Nucleus accumbens (tissue), 56 donors: ENCODE results near the gene HSPA12B.

ENCODE experiments used
- DNase-seq, 56 donors: peaks; one replicate each; lab custom pipeline; 2025; lab: John Stamatoyannopoulos, UW

The HSPA12B gene, protein sequence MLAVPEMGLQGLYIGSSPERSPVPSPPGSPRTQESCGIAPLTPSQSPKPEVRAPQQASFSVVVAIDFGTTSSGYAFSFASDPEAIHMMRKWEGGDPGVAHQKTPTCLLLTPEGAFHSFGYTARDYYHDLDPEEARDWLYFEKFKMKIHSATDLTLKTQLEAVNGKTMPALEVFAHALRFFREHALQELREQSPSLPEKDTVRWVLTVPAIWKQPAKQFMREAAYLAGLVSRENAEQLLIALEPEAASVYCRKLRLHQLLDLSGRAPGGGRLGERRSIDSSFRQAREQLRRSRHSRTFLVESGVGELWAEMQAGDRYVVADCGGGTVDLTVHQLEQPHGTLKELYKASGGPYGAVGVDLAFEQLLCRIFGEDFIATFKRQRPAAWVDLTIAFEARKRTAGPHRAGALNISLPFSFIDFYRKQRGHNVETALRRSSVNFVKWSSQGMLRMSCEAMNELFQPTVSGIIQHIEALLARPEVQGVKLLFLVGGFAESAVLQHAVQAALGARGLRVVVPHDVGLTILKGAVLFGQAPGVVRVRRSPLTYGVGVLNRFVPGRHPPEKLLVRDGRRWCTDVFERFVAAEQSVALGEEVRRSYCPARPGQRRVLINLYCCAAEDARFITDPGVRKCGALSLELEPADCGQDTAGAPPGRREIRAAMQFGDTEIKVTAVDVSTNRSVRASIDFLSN

DNA sequence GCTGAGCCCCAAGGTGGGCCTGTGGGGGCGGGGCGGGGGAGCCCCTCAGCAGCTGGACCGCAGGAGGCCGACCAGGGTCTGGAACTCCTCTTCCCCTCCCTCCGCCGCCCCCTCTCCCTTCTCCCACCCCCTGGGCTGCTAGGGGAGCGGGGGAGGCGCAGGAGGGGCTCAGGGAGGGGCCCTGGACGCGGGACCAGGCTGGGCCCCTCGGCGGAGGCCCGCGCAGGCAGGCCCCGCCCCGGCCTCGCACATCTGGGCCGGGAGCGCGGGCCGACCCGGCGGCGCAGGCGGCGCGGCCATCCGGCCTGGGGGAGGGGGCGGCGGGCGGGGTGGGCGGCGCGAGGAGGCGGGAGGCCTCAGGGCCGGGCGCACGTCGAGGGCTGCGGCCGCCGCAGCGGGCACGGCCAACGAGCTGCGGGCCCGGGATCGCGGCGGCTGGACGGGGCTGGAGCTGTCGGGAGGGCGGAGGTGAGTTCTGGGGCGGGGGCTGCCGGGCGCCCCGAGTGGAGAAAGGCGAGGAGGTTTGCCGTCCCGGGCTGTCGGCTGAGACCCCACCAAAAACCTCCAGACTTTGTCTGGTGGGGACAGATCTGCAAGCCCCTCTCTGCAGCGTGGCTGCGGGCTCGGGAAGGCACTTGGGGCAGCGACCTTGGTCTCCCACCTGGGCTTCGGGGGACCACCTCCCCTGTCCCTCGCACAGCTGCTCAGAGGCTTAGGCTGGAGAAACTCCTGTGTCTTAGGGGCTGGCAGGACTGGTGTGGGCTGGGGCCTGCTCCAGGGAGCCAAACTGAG, at the start of gene HSPA12B:
Gene HSPA12B (plus strand): TSS at position 359 of the 792 bp plus-strand sequence. CDS start 5,990 bp downstream, outside the sequence.
- no peak for DNase-seq

DNA sequence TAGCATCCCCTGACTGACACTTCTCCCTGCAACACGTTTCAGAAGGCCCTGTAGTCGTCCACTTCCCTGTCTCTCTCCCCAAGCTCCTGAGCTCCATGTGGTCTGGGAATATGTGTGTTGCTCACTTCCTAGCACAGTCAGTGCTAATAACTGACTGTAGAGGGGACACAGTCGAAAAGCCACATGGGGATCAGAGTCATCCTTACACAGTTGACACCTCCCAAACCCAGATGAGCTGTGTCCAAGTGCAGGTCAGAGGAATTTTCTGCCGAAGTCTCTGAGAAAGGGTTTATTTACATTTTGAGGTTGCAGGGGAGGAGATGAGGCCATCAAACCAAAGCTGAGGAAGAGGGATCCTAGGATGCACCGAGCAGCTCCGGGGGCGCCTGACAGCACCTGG, 47.1 kb upstream of the HSPA12B start:
- no peak for DNase-seq

DNA sequence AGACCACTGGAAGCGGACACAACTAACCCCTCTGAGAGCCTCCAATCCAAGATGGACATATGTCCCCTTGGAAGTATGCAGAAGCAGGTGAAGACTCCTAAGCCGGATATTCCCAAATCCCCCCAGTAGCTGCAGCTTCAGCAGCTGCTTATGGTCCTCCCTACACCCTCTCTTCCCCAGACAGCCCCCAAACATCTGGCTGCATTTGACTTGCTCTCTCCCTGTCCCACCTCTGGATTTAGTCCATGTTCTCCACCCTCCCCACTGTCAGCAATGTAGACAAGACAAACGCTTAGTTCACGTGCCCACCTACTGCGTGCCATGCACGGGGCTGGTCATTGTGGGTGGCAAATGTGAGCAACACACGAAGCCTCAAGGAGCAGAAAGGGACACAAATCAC, 46.1 kb upstream of the HSPA12B start:
- no peak for DNase-seq

DNA sequence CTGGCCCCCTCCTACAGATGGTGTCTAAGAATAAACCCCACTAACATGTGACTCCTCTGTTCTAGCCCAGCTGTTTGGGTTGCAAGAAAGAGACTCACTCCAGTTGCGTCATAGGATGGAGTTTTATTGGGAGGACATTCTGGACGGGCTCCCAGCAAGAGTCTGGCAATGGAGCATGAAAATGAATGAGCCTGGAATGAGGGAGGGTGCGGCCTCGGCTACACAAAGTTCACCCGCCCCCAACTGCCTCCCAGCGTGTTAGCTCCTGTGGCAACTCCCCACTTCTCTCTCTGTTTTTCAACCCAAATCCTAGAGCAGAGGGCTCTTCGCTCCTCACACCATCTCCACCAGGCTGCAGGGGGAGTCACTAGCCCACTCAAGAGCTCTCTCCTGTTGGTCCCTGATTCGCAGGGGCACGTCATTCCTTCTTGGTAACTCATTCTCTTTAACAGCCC, 45.6 kb upstream of the HSPA12B start:
- peak in 44 of 56 donors; percentile 2 to 77 (median 40) for DNase-seq

DNA sequence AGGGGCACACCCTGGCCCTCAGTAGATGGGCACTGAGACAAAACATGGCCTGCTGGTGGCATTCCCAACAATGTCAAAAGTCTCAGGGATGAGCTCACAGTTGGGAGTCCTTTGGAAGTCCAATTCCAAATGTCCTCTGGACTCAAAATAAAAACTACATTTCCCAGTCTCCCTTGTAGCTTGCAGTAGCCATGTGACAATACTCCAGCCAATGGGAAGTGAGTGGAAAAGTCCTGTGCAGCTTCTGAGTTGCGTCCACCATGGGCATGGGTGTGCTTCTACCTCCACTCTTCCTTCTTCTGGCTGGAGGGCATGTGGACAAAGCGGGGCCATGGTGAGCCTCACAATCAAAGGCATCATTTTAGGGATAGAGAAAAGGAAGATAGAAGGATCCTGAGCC, 44.8 kb upstream of the HSPA12B start:
- peak in 5 of 56 donors; percentile 13 to 41 (median 36) for DNase-seq

DNA sequence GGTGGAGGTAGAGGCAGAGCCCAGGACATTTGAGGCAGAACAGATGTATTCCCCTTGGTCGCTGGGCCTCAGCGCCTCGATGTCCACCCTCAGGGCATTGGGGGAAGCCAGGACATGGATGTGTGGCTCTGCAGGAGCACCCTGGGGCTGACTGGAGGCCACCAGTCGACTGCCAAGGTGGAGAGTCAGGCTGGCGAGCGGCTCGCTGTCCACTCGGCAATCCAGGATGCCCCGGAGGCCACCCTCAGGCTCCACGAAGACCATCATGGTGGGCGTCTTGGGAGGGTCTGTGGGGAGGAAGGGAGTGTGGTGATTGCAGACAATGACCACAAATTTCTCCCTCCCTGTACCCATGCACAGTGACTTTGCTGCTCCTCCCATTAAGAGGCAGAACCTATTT, 42.5 kb upstream of the HSPA12B start:
- DNase-seq = no peak

DNA sequence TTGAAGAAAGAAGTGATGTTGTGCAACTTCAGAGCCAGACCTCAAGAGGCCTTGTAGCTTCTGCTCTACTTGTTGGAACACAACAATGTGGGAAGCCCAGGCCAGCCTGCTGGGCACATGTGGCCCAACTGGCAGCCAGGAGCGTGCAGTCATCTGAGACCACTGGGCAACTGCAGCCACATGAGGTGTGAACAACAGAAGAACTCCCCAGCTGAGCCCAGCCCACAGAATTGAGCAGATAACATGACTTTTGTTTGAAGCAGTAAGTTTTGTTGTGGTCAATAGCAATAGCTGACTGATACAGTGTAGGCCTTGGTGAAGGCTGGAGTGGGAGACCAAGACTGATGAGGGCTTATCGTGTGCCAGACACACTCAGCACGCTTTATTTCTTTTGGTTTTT, 42.1 kb upstream of the HSPA12B start:
- DNase-seq = no peak

DNA sequence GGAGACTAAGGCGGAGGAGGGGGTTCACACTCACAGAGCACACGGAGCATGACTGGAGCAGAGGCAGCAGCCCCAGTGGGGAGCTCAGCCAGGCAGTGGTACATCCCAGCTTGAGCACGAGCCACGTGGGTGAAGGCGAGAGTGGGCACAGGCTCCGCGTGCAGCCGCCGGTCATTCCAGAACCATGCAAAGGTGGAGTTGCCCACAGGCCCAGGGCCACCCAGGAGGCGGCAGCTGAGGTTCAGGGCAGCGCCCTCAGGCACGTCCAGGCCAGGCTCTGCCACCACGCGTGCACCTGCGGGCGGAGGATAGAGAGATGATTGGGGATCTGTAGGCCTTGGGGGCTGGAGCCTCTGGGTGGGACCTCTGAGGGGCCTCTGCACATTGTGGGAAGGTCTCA, 41.2 kb upstream of the HSPA12B start:
- no peak for DNase-seq

DNA sequence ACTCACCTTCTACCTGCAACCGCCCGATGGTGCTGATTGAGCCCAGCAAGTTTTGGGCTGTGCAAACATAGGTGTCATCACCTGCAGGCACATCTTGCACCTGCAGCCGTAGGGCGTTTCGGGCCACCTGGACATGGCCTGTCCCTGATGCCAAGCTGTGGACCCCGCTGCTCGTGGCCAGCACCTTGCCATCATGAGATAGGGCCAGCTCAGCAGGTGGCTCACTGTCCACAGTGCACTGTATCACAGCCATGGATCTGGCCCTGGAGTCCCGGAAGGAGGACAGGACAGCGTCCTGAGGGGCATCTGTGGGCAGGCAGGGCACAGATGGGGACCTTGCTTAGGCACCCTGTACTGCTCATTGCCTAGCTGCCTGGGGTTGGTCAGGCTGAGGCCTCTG, 40.6 kb upstream of the HSPA12B start:
- DNase-seq = no peak

DNA sequence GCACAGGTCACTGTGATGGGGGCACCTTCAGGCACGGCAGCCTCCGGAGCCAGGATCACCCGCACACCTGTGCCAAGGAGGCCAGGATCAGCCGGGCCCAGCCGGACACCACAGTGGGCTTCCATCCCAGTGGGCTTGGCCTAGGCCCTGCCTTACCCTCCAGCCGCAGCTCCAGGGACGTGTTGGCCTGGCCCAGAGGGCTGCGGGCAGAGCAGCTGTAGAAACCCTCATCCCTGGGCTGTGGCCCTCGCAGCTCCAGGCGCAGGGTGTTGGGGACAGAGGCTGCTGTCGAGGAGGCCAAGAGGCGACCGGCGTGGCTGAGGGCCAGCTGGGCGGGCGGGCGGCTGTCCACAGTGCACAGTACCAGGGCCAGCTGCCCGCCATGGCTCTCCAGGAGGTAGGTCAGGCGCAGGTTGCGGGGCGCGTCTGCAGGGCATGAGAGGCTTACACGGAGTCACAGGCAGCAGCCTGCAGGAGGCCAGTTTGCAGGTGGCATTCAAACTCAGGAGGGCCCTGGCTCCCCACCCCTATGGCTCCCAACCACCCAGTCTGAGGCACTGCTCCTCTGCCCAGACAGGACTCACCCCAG, 39.7 kb upstream of the HSPA12B start:
- no peak for DNase-seq

DNA sequence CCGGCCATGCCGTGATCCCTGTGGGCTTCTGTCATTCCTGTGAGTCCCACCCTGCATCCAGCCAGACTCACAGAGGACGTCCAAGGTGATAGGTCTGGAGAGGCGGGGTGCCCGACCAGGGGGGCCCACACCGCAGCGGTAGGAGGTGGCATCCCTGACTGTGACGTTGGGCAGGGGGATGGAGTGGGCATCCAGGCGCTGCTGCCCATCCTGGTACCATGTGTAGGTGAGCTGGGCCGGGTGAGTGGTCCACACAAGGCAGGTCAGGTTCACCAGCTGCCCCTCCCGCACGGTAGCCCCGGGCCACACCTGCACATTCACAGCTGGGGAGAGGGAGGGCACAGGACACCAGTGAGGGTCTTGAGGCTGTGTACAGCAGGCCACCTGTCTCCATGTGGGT, 39.1 kb upstream of the HSPA12B start:
- no peak for DNase-seq

DNA sequence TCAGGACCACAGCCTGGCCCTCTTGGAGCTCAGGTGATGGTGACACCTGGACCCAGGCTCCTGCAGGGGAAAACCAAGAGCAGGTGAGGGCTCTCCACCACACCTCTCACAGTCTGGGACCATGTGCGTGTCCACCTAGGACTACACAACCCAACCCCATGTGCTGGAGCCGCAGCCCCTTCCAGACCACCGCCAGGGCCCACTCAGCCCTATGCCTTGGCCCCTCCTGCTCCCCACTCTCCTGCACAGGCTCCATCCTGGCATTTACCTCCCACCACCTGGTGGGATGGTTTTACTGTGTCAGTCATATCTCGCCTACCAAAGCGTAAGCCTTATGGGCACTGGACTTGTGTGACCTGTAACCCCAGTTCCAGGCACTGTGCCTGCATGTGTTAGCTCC, 37.6 kb upstream of the HSPA12B start:
- DNase-seq = no peak

DNA sequence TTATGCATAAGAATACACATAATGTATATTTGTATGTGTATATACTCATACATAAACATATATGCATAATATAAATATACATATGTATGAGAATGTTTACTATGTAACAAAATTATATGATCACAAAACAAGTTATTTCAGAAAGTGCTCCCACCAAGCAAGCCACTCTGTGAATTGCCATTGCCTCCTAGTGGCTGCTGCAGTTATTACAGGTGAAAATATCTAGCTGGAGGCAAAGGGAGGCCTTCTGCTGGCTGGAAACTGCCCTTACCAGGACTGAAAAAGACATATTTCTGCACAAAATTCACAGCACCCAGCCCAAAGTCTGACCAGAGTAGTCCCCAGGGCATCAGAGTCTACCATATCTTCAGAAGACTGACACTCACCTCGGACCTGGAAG, 36.3 kb upstream of the HSPA12B start:
- no peak for DNase-seq

DNA sequence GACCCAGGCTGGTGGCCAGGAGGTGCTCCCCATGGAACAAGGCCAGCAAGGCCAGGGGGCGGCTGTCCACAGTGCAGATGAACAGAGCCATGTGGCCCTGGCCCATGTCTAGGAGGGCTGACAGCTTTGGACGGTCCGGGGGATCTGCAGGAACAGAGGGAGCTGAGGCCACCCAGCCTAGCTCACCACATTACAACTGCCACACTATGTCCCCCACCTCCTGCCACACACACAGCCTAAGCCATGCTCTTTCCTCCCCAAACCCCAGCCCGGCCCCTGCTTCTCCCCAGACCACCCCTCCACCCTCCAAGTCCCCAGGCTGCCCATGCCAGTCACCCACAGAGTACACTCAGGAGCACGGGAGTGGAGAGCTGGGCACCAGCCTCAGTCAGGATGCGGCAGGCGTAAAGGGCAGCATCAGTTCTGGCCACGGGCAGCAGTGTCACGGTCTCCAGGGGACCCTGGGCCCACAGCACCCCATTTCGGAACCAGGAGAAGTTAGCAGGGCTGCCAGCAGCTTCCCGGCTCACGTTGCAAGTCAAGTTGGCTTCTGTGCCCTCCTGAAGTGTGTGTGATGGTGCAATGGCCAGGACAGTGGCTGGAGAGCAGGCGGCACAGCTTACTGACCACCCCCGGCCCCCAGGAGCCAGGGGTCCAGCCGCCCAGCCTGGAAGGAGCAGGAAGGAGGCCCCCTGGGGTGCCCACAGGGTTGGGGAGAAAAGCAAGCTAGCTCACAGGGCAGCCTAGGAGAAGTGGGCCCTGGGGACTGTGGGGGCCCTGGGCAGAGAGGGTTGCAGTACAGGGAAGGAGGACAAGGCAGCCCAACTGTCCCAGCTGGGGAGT, 35.5 kb upstream of the HSPA12B start:
- no peak for DNase-seq

DNA sequence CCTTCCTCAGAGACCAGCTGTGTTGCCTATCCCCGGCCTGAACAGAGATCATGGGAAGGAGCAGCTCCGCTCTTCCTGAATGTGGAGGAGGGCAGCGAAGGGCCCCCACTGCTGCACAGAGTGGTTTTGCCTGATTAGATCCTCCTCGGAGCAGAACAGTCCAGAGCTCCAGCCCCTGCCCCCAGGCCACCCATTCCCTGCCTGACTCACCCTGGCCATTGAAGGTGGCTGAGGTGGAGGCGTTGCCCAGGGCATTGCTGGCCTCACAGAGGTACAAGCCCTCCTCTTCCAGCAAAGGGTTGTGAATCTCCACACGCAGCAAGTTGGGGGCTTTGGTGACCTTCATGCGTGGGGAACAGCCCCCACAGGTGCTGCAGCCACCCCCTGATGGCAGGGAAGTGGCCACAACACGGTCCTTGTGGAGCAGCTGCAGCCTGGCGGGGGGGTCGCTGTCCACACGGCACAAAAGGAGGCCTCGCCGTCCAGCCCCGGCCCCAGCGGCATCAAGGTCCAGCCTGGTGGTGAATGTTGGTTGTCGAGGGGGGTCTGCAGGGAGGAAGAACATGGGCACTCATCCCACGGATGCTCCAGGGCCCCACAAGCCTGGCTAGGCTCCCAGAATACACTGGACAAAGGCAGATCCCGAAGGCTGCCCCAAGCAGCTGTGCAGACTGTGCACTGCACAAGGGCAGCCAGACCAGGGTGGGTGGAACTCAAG, 34.7 kb upstream of the HSPA12B start:
- DNase-seq = no peak

DNA sequence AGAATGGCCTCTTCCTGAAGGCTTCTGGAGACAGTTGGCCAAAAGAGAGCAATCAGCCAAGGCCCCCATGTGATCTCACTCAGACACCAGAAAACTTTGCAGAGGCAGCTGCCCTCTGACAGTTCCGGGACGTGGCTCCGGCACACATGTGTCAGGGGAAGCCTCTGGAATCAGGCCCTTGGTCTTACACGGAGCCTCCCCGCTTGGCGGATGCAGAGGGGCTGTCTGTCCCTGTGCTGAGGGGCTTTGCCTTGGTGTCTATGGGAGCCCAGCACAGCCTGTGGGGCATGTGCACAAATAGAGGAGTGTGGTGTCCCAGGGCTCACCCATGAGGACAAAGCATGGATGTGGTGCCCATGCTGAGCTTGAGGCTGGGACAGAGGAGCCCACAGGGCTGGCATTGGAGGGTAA, 33.9 kb upstream of the HSPA12B start:
- DNase-seq = no peak

DNA sequence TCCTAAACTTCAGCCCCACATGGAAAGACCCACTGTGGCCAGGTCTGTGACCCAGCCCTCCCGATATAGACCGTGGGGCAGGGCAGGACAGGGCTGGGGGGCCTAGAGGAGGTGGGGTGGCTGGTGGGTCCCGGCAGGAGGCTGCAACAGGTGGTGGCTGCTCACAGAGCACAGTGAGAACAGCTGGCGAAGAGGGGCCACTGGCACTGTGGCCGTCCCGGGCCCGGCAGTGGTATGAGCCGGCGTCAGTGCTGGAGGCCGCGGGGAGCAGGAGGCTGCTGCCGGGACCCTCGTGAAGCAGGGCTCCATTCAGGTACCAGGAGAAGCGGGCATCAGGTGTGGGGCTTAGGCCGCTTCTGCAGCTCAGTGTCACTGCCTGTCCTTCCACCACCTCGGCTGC, 33.4 kb upstream of the HSPA12B start:
- DNase-seq = no peak

DNA sequence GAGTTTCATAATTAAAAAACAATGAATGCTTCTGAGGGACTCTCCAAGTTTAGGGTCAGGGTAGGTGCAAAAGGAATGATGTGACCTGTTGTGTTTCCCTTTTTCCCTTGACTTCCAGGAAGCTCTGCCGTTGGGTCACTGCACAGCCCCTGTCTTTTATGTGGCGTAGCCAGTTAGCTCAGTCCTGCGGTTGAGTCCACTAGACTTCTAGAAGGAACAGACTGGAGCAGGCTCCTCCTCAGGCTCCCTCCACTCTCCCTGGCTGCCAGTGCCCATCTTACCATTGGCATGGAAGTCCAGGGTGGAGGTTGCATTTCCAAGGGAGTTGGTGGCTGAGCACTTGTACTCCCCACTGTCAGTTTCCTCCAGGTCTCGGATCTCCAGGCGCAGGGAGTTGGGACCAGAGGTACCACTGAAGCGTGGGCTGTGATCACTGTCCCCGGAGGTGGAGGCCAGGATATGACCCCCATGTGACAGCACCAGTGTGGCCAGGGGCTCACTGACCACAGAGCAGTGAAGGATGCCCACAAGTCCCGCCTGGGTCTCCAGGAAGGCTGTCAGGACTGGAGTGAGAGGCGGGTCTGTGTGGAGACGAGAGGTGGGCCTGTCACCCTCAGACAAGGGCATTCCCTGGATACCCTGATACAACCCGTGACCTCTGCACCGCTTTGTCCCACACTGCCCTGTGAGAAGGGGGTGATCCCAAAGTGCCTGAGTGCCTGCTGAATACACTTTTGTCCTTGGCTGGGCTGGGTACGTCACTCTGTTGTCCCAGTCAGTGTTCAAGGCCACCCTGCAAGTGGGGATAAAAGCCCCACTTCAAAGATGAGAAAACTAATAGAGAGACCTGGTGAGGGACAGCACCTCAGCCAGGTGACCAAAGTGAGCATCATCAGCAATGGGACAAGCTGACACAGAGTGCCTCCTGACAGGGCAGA, 31.2 kb upstream of the HSPA12B start:
- no peak for DNase-seq
